Right atrium auricular region (tissue), 2 donors: ENCODE results near the gene MCF2L. TPM values are rescaled to one million over a fixed set of nuclear protein-coding genes. Genes with fewer than 3 reads are reported as not detected.
"Not testable (repeated sequence)": the region's sequence is repeated elsewhere in the genome, so short reads cannot be mapped to it uniquely, and the experiment has no call there.

Experiments
- DNase-seq: peaks from one replicate; pipeline ENCODE4 v3.0.0-alpha.2; 2019; ENCODE audit warnings: low spot score
- H3K27ac ChIP-seq, 2 donors: fragments of 200-600 bp; sonication (generic); 1 replicate in 1 of 2; 2 replicates in 1 of 2; pipeline ENCODE4 v1.5.1; 2016 to 2019
- H3K27me3 ChIP-seq, 2 donors: fragments of 200-600 bp; sonication (generic); one replicate each; pipeline versions ENCODE4 v1.5.1 to v1.6.0; 2017 to 2019
- H3K36me3 ChIP-seq: fragments of 200-600 bp; sonication (generic); one replicate; pipeline ENCODE4 v1.5.1; 2016
- H3K4me1 ChIP-seq, 2 donors: fragments of 200-600 bp; sonication (generic); one replicate each; pipeline versions ENCODE4 v1.5.1 to v1.6.0; 2017 to 2019
- H3K4me3 ChIP-seq, 2 donors: fragments of 200-600 bp; sonication (generic); 1 replicate in 1 of 2; 2 replicates in 1 of 2; pipeline ENCODE4 v1.5.1; 2017 to 2019; ENCODE audit warnings: mild to moderate bottlenecking in 1 of 2, moderate library complexity in 1 of 2
- H3K9me3 ChIP-seq, 2 donors: fragments of 200-600 bp; sonication (generic); one replicate each; pipeline ENCODE4 v1.5.1; 2019
- CTCF ChIP-seq, 2 donors: fragments of 200-600 bp; sonication (generic); IDR thresholded peaks; one replicate each; pipeline ENCODE4 v1.5.1; 2019; ENCODE audit warnings: antibody characterized with exemption in 2 of 2
- total RNA-seq, 2 donors: library from RNA; depleted of rRNA; stranded (reverse); fragments of >200 nt; gene quantifications; one replicate each; pipeline ENCODE4 v1.1.0, GENCODE V29; 2016

Gene MCF2L
- total RNA-seq, 2 donors from 2014 or later, result 17.1 to 21.6 TPM

- DNase-seq, result no peak
- H3K4me1 ChIP-seq, result peaks cover 0 to 16% of the 10 kb centered on the region in 2 donors
- H3K9me3 ChIP-seq, result no peaks in the 10 kb centered on the region
- TF ChIP-seq CTCF (IDR thresholded peaks at IDR 0.05), result no peak
- no peaks in the 10 kb centered on the region for H3K36me3 ChIP-seq
- no peak overlapping the region for H3K4me3 ChIP-seq
- no peak overlapping the region for H3K27ac ChIP-seq
- no peaks in the 10 kb centered on the region for H3K27me3 ChIP-seq
Measured at GRCh38 chr13:113027095-113027494, 58.1 kb downstream of the MCF2L start.

GRCh38 chr13:113027566-113027965, 58.6 kb downstream of the MCF2L start:
- no peak for TF ChIP-seq CTCF (IDR thresholded peaks at IDR 0.05)
- DNase-seq, result no peak

GRCh38 chr13:113028336-113029060, 59.5 kb downstream of the MCF2L start:
- H3K9me3 ChIP-seq, result no peaks in the 10 kb centered on the region
- H3K4me1 ChIP-seq, result peaks cover 0 to 2% of the 10 kb centered on the region in 2 donors
- no peaks in the 10 kb centered on the region for H3K27me3 ChIP-seq
- no peak overlapping the region for H3K27ac ChIP-seq
- TF ChIP-seq CTCF (IDR thresholded peaks at IDR 0.05), result no peak
- DNase-seq, result no peak
- H3K4me3 ChIP-seq, result no peak overlapping the region
- no peaks in the 10 kb centered on the region for H3K36me3 ChIP-seq

More at GRCh38 chr13:113027566-113027965, 58.6 kb downstream of the MCF2L start:
- H3K27ac ChIP-seq, result no peak overlapping the region
- H3K9me3 ChIP-seq, result no peaks in the 10 kb centered on the region
- H3K4me1 ChIP-seq, result peaks cover 0 to 11% of the 10 kb centered on the region in 2 donors
- H3K4me3 ChIP-seq, result no peak overlapping the region
- no peaks in the 10 kb centered on the region for H3K27me3 ChIP-seq
- no peaks in the 10 kb centered on the region for H3K36me3 ChIP-seq

GRCh38 chr13:113029061-113029445, 60.0 kb downstream of the MCF2L start:
- no peak for DNase-seq

GRCh38 chr13:113029487-113030258, 60.7 kb downstream of the MCF2L start:
- Histone ChIP-seq H3K36me3 (no peaks in the 10 kb centered on the region), H3K27me3 (no peaks in the 10 kb centered on the region), H3K4me1 (peaks cover 0 to 3% of the 10 kb centered on the region in 2 donors), H3K9me3 (no peaks in the 10 kb centered on the region), H3K4me3 (no peak overlapping the region), H3K27ac (no peak overlapping the region)
- no peak for DNase-seq
- peak; percentile 57 to 83 for TF ChIP-seq CTCF (IDR thresholded peaks at IDR 0.05)

More at GRCh38 chr13:113029061-113029445, 60.0 kb downstream of the MCF2L start:
- H3K4me3 ChIP-seq, result no peak overlapping the region
- H3K4me1 ChIP-seq, result no peaks in the 10 kb centered on the region
- no peaks in the 10 kb centered on the region for H3K36me3 ChIP-seq
- no peak for TF ChIP-seq CTCF (IDR thresholded peaks at IDR 0.05)
- H3K27ac ChIP-seq, result no peak overlapping the region
- no peaks in the 10 kb centered on the region for H3K9me3 ChIP-seq
- no peaks in the 10 kb centered on the region for H3K27me3 ChIP-seq

GRCh38 chr13:113030259-113030640, 61.2 kb downstream of the MCF2L start:
- H3K36me3 ChIP-seq, H3K4me3 ChIP-seq, DNase-seq, H3K27me3 ChIP-seq, H3K4me1 ChIP-seq, H3K27ac ChIP-seq, H3K9me3 ChIP-seq: not testable (repeated sequence)
